HUDEP-2 (cell line): ENCODE measurements around the gene ADD3.
A peak's percentile ranks its signal among the peaks of the same experiment; 100 is the strongest.

Experiments
- DNase-seq, 76 experiments: peaks; one replicate each; lab custom pipeline; 2025; ENCODE audit not compliant: unreplicated experiment in 76 of 76; lab: John Stamatoyannopoulos, UW

ADD3 gene

GRCh38 chr10:110169586-110169985 is 161.8 kb downstream of the ADD3 start:
- DNase-seq, result no peak

GRCh38 chr10:110170142-110170971 is 162.6 kb downstream of the ADD3 start:
- no peak for DNase-seq

GRCh38 chr10:110171032-110171431 is 163.2 kb downstream of the ADD3 start:
- no peak for DNase-seq

GRCh38 chr10:110172155-110172554 is 164.4 kb downstream of the ADD3 start:
- DNase-seq, result no peak

GRCh38 chr10:110174201-110174600 is 166.4 kb downstream of the ADD3 start:
- DNase-seq, result no peak

- no peak for DNase-seq
Observed at GRCh38 chr10:110174816-110175215, 167.0 kb downstream of the ADD3 start.

GRCh38 chr10:110175406-110175805 is 167.6 kb downstream of the ADD3 start:
- DNase-seq, result peak in 10 of 76 experiments; percentile 12 to 29 (median 17)

GRCh38 chr10:110176141-110177030 is 168.6 kb downstream of the ADD3 start:
- DNase-seq, result no peak

GRCh38 chr10:110179220-110179619 is 171.4 kb downstream of the ADD3 start:
- no peak for DNase-seq

GRCh38 chr10:110181451-110181850 is 173.7 kb downstream of the ADD3 start:
- DNase-seq, result no peak

GRCh38 chr10:110181911-110182310 is 174.1 kb downstream of the ADD3 start:
- DNase-seq, result no peak

GRCh38 chr10:110184398-110184797 is 176.6 kb downstream of the ADD3 start:
- no peak for DNase-seq
